Subcutaneous preadipocyte (primary cell): Measurements from ENCODE around the gene ZNF333. TPM values are rescaled to one million over a fixed set of nuclear protein-coding genes. Genes with fewer than 3 reads are reported as not detected.

Experiments
- total RNA-seq: library from RNA; depleted of rRNA; stranded (reverse); fragments of >200 nt; gene quantifications from 2 replicates; pipeline ENCODE4 v1.2.3, GENCODE V29; 2012

ZNF333 gene
- total RNA-seq, result 15.8 and 20.7 TPM in 2 replicates

DNA sequence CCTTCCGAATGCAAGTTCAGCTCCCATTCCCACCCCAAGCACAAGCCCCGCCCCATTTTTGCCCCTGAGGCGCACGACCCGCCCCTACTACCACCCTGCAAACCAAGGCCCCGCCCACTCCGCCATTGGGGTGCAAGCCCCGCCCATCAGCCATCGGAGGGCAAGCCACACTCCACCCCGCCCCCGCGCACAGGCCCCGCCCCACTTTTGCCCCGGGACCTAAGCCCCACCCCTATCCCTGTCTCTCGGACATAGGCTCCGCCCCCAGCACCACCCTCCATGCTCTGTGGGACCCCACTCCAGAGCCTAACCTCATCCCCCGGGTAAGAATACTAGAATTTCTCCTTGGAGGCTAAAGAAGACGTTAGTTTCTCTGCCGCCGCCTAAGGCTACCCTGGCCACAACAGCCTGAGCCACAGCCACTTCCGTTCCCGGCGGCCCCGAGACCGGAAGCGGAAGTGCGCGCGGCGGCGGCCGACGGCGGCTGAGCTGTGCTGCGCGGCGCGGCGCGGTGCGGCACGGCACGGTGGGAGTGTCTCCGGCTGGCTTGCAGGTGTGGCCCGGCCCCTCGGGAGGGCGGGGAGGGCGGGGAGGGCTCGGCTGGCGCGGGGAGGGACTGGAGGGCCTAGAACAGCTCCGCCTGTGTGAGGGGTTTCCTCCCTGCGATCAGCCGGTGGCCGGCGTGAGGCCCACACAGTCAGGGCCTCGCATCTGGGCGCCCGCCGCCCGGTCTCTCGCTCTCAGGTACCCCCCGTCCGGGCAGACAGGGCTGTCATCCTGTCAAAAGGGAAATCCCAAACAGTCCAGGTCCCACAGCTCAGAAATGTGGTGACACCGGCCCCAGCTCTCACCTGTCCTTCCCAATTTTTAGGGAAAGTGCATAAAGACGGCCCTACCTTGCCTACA lies at the start of gene ZNF333:
Gene ZNF333 (plus strand): TSS at position 451 of the 906 bp plus-strand sequence. CDS start 3,444 bp downstream, outside the sequence.

DNA sequence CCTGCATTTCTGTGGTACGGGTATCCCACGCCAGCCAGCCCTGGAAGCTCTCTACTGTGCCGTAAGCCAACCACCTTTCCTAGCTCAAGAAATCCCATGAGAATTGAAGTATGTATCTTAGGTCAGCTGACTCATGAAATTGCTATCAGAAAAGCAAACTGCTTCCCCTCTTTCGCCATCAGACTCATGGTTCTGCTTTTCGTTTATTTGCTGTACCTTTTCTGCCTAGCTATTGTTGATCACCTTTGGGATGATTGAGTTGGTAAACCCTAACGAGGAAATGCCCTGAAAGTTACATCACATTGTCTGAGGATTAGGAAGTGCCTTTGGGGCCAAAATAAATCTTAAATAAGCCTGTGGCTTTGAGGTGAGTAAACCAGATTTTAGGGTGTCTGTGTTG lies 15.1 kb upstream of the ZNF333 start, which contains the start of gene ADGRE3:
Gene ADGRE3 (minus strand): TSS at position 81 of the 400 bp plus-strand sequence. CDS start 74 bp downstream, at position 7.

DNA sequence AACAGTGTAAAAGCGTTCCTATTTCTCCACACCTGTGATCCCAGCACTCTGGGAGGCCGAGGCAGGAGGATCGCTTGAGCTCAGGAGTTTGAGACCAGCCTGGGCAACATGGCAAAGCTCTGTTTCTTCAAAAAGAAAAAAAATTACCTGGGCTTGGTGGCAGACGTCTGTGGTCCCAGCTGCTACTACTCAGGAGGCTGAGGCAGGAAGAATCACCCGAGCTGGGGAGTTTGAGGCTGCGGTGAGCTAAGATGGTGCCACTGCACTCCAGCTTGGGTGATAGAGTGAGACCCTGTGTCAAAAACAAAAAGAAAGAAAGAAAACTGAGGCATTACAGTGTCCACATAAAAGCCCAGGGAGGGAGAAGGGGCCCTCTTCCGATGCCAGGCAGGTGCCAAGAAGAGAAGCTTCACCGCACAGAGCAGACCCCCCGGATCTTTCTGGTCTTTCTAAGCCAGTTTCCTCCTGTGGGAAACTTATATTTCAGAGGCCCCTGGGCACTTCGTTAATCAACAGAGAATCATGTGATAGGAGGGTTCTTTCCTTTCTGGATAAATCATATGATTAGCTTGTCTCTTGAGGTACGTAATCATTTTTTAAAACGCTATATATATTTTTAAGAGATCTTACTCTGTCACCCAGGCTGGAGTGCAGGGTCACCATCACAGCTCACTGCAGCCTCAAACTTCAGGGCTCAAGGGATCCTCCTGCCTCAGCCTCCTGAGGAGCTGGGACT lies 88.4 kb downstream of the ZNF333 start, which contains the start of gene ADGRE2:
Gene ADGRE2 (minus strand): TSS at position 451 of the 736 bp plus-strand sequence. CDS start 1,804 bp downstream, outside the sequence.

Other genes with a start within 250 kb of the ZNF333 start
- gene PTGER1, start 214.7 kb upstream of the ZNF333 start, total RNA-seq, result 1.8 and 12.5 TPM in 2 replicates
- 82.7 and 112 TPM in 2 replicates for gene GIPC1, start 193.9 kb upstream of the ZNF333 start, total RNA-seq
- 58.4 and 66.5 TPM in 2 replicates for gene DNAJB1, start 171.7 kb upstream of the ZNF333 start, total RNA-seq
- gene TECR, start 160.5 kb upstream of the ZNF333 start, total RNA-seq, result 39.1 and 40.1 TPM in 2 replicates
- gene NDUFB7, start 118.0 kb upstream of the ZNF333 start, total RNA-seq, result 200 and 337 TPM in 2 replicates
- under 0.01 TPM in 1 of 2 replicates, not detected in the other for gene CLEC17A, start 107.0 kb upstream of the ZNF333 start, total RNA-seq
- under 0.01 TPM in 1 of 2 replicates, not detected in the other for gene ADGRE3, start 15.2 kb upstream of the ZNF333 start, total RNA-seq
- 1.1 and 3.7 TPM in 2 replicates for gene ADGRE2, start 88.5 kb downstream of the ZNF333 start, total RNA-seq
- gene OR7A5, start 145.1 kb downstream of the ZNF333 start, total RNA-seq, result not detected in 2 replicates
- gene OR7C1, start 145.1 kb downstream of the ZNF333 start, total RNA-seq, result not detected in 2 replicates
- not detected in 2 replicates for gene OR7A10, start 158.9 kb downstream of the ZNF333 start, total RNA-seq
- gene OR7A17, start 196.1 kb downstream of the ZNF333 start, total RNA-seq, result not detected in 2 replicates